Measurements from ENCODE around the gene TTLL7. TPM values are rescaled to one million over a fixed set of nuclear protein-coding genes. Genes with fewer than 3 reads are reported as not detected.

Gene TTLL7
- total RNA-seq, 1 experiment from 2014 or later: 6.6 TPM

DNA sequence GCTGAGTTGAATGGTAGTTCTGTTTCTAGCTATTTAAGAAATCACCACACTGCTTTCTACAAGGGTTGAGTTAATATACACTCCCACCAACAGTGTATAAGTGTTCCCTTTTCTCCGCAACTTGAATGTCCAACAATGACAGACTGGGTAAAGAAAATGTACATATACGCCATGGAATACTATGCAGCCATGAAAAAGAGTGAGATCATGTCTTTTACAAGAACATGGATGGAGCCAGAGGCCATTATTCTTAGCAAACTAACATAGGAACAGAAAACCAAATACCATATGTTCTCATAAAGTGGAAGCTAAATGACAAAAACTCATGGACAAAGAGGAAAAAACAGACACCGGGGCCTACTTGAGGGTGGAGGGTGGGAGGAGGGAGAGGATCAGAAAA lies 14.8 kb upstream of the TTLL7 start:
- Histone ChIP-seq H4K8ac (replicated peaks; ENCODE audit: insufficient read length, low read depth, low read length) (no peak overlapping the region), H3K27me3 (ENCODE audit: insufficient read depth, low read length) (no peaks in the 10 kb centered on the region)

More for the DNA sequence above, 14.8 kb upstream of the TTLL7 start:
- Mint-ChIP-seq H3K27me3 (ENCODE audit: low read depth) (peaks cover 72% of the 10 kb centered on the region), H3K36me3 (ENCODE audit: insufficient read depth in 1 of 3, low read depth in 3 of 3) (no peaks in the 10 kb centered on the region), H3K9me3 (peaks cover 0 to 3% of the 10 kb centered on the region in 2 experiments; a peak in 2 of 5 replicates), H3K4me1 (0 out of 4 replicates have a peak, but pooled peaks cover 0 to 6% of the 10 kb centered on the region in 2 experiments), H3K4me3 (no peak overlapping the region), H3K27ac (no peak overlapping the region; a peak in 1 of 7 replicates)
- Histone ChIP-seq H3K23ac (ENCODE audit: insufficient read length, low read depth, low read length) (no peak overlapping the region), H3K56ac (ENCODE audit: insufficient read length, low read depth, low read length) (no peak overlapping the region), H3K4me1 (ENCODE audit: insufficient read depth, low read length) (no peaks in the 10 kb centered on the region), H3T11ph (ENCODE audit: low read length) (no peak overlapping the region), H2AFZ (ENCODE audit: low read length) (no peak overlapping the region), H2BK15ac (ENCODE audit: low read depth, low read length) (no peak overlapping the region), H3K4ac (ENCODE audit: low read depth, low read length) (no peak overlapping the region), H3K18ac (ENCODE audit: insufficient read length, low read depth, low read length) (no peak overlapping the region), H3K79me2 (ENCODE audit: insufficient read depth, low read length) (no peaks in the 10 kb centered on the region), H4K91ac (ENCODE audit: insufficient read length, low read depth, low read length) (no peak overlapping the region), H3K4me2 (ENCODE audit: insufficient read depth, insufficient read length, low read length) (no peak overlapping the region), H3K23me2 (ENCODE audit: insufficient read length, low read depth, low read length, poor library complexity, severe bottlenecking) (no peaks in the 10 kb centered on the region), H2BK120ac (ENCODE audit: low read depth, low read length, poor library complexity, severe bottlenecking) (no peak overlapping the region), H4K20me1 (ENCODE audit: control insufficient read depth, insufficient read depth, insufficient read length) (no peaks in the 10 kb centered on the region), H2BK20ac (ENCODE audit: low read depth, low read length, poor library complexity, severe bottlenecking) (no peak overlapping the region), H3K9ac (ENCODE audit: extremely low read depth, insufficient read length, low read length) (no peak overlapping the region), H3K14ac (ENCODE audit: insufficient read depth, low read length) (no peak overlapping the region), H3K9me3 (ENCODE audit: control insufficient read depth, low read depth, low read length) (no peaks in the 10 kb centered on the region), H2BK12ac (ENCODE audit: insufficient read length, low read depth, low read length) (no peak overlapping the region), H2AK5ac (ENCODE audit: insufficient read length, low read length) (no peak overlapping the region), H2BK5ac (ENCODE audit: insufficient read length, low read length) (no peak overlapping the region), H4K5ac (ENCODE audit: insufficient read length, low read depth, low read length) (no peak overlapping the region), H3K79me1 (ENCODE audit: insufficient read depth, low read depth, low read length, poor library complexity, severe bottlenecking) (no peaks in the 10 kb centered on the region), H3K27ac (ENCODE audit: insufficient read length, low read depth, low read length) (no peak overlapping the region)
- no peak for DNase-seq
- WGBS (ENCODE audit: extremely low coverage, insufficient read length, low lambda C conversion rate): no CpG with 5 or more reads among the region's 3 CpGs
- TF ChIP-seq, protein P1, sequence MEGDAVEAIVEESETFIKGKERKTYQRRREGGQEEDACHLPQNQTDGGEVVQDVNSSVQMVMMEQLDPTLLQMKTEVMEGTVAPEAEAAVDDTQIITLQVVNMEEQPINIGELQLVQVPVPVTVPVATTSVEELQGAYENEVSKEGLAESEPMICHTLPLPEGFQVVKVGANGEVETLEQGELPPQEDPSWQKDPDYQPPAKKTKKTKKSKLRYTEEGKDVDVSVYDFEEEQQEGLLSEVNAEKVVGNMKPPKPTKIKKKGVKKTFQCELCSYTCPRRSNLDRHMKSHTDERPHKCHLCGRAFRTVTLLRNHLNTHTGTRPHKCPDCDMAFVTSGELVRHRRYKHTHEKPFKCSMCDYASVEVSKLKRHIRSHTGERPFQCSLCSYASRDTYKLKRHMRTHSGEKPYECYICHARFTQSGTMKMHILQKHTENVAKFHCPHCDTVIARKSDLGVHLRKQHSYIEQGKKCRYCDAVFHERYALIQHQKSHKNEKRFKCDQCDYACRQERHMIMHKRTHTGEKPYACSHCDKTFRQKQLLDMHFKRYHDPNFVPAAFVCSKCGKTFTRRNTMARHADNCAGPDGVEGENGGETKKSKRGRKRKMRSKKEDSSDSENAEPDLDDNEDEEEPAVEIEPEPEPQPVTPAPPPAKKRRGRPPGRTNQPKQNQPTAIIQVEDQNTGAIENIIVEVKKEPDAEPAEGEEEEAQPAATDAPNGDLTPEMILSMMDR (conservative IDR thresholded peaks at IDR 0.05): no peak
